A172 (cell line): ENCODE data around the gene PPP3R2. TPM values are rescaled to one million over a fixed set of nuclear protein-coding genes. Genes with fewer than 3 reads are reported as not detected.

Experiments
- DNase-seq: peaks from one replicate; pipeline ENCODE4 v3.0.0-alpha.2; 2015; ENCODE audit warnings: low spot score
- total RNA-seq: library from RNA; depleted of rRNA; stranded (reverse); fragments of >200 nt; shearing (Covaris generic); gene quantifications from 2 replicates; pipeline ENCODE4 v1.2.3, GENCODE V29; 2014

Gene PPP3R2
- total RNA-seq, 1 experiment from 2014 or later, result not detected

GRCh38 chr9:101590074-101590473, 4.7 kb downstream of the PPP3R2 start:
- DNase-seq, result peak; percentile 69

- DNase-seq, result no peak
These were observed 7.3 kb downstream of the PPP3R2 start for GRCh38 chr9:101587332-101588043.

- peak; percentile 15 for DNase-seq
These were observed 8.1 kb downstream of the PPP3R2 start for GRCh38 chr9:101586651-101587050.

GRCh38 chr9:101585740-101586139, 9.0 kb downstream of the PPP3R2 start:
- no peak for DNase-seq

GRCh38 chr9:101582553-101582952, 12.2 kb downstream of the PPP3R2 start:
- peak; percentile 72 for DNase-seq

GRCh38 chr9:101579711-101580545, 14.8 kb downstream of the PPP3R2 start:
- no peak for DNase-seq

GRCh38 chr9:101578378-101578777, 16.4 kb downstream of the PPP3R2 start:
- DNase-seq, result peak; percentile 19

- DNase-seq, result no peak
These were observed 19.9 kb downstream of the PPP3R2 start for GRCh38 chr9:101574731-101575333.

- no peak for DNase-seq
These were observed 22.5 kb downstream of the PPP3R2 start for GRCh38 chr9:101572316-101572715.

- DNase-seq, result no peak
These were observed 23.7 kb downstream of the PPP3R2 start for GRCh38 chr9:101571114-101571513.

GRCh38 chr9:101569741-101570501, 24.8 kb downstream of the PPP3R2 start:
- no peak for DNase-seq

- no peak for DNase-seq
These were observed 26.9 kb downstream of the PPP3R2 start for GRCh38 chr9:101567725-101568350.

GRCh38 chr9:101566904-101567724, 27.7 kb downstream of the PPP3R2 start:
- DNase-seq, result peak; percentile 55

- DNase-seq, result no peak
These were observed 30.5 kb downstream of the PPP3R2 start for GRCh38 chr9:101564252-101564651.

GRCh38 chr9:101562966-101563365, 31.8 kb downstream of the PPP3R2 start:
- no peak for DNase-seq

GRCh38 chr9:101561740-101562139, 33.0 kb downstream of the PPP3R2 start:
- no peak for DNase-seq

- peak; percentile 13 for DNase-seq
These were observed 45.2 kb downstream of the PPP3R2 start for GRCh38 chr9:101549472-101550098.

GRCh38 chr9:101543098-101543735, 51.6 kb downstream of the PPP3R2 start:
- DNase-seq, result no peak
